Retina (tissue), 1 donor: Measurements from ENCODE around the gene DIPK1A.
A peak's percentile ranks its signal among the peaks of the same experiment; 100 is the strongest.

Experiments used
- DNase-seq: peaks from one replicate; pipeline ENCODE4 v3.0.0-alpha.2; 2016

Gene DIPK1A

DNA sequence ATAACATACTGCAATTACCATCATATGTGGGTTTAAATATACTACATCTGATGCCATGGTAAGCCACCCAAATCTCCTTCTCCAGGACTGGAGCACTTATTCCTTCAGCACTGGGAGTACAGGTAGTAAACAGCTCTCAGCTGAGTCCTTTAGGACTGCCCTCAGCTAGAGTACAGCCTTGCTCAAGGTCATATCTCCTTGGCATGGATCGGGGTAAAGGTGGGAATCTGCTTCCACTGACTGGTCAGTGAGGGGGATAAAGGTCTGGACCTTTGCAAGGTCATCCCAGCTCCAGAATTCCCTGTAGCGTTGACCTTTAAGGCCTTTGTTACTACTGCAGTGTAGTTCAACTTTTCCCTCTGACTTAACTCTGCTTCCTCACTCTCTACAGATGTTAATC lies 90.7 kb downstream of the DIPK1A start:
- DNase-seq, result no peak

DNA sequence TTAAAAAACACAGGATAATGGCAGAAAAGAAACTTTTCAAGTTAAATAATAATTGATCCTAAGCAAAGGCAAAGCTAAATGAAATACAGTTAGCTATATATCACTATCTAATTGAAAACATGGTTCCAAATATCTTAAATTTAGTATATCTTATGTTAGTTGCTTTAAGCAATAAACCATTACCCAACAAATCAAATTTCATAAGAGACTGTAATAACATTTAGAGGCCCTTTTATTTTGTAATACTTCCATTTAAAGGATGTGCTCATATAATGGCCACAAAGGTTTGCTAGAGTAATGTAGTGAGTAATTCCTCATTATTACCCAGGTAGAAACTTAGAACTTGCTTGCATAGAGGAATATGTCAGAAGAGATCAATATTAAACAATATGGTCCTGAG lies 97.1 kb downstream of the DIPK1A start:
- no peak for DNase-seq

DNA sequence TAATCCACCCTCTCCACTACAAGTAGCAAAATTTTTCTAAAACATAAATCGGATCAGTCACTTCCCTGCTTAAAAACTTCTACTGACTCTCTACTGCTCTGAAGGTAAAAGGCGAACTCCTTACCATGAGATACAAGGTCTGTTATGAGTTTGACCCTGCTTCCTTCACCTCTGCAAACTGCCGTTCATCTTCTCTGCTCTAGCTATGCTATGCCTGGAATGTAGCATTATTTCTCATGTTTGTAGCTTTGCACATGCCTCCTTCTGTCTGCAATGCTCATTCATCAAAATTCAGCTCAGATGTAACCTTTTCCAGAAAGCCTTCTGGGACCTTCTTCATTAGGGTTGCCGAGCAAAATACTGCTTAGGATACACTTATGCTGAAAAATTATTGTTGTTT lies 98.7 kb downstream of the DIPK1A start:
- DNase-seq, result no peak

DNA sequence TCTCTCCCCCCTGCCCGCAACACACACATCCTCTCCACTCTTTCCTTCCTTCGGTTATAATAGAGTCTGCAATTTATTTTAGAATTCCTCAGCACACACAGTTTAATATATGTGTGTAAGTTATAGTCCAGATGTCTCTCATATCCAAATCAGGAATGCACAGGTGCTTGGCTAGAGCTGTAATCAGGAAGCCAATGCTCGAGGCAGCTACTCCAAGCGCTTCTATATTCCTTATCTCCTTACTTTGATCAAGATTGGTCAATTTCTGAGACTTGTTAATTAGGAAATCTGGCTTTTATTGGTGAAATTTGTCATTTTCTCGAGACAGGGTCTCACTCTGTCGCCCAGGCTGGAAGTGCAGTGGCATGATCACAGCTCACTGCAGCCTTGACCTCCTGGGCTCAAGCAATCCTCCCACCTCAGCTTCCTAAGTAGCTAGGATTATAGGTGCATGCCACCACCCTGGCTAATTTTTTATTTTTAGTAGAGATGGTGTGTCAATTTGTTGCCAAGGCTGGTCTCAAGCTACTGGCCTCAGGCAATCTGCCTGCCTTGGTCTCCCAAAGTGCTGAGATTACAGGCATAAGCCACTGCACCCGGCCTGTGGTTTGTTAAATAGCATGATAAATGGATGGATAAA lies 101.7 kb downstream of the DIPK1A start:
- DNase-seq, result no peak

DNA sequence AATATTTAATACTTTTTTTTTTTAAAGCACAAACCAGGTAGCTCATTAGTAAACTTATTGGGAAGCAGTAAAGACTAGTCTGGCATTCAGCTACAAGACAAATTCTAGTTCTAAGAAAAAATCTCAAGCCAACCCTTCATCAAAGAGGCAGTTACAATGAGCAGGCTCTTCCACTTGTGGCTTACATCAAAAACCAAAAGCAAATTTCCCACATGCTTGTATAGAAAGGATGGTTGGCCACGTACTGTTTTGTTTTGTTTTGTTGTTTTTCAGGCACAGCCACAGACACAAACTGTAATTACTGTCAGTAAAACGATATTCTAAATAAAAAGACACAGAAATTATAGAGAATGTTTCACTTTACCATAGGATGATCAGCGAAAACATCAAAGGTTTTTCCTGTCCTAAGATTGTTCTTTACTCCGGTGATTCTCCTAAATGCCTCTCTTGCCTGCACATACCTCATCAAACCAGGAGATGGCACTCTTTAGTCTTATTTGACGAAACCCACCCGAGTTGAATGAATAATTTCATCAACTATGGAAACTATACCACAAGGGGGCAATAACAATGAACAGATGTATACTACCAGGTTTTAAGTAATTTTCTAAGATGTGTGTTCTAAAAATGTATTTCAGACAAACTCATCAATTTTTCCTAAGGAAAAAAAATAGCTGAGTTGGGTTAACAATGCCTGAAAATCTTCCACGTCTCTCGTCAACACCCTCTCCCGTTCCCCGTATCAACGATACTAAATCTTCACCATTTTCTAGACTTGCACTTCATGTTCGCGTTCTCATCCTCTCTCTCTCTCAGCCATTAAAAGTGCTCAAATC lies 102.5 kb downstream of the DIPK1A start:
- DNase-seq, result peak; percentile 73

DNA sequence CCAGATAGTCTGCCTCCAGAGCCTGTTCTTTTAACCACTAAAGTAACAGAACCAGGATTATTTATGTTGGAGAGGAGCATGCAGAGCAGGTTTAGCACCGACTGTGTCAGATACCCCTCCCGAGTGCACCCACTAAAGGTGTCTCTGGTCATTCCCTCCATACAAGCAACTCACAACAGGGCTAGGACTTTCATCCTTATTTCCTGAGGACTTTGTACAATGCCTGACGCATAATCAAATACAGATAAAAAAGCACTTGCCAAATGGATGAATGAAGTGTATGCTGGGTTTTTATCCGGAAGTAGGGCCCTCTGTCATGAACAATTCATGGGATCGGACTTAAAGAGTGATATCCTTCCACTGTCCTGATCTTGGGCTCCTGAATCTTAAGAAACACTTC lies 103.4 kb downstream of the DIPK1A start:
- DNase-seq, result no peak

DNA sequence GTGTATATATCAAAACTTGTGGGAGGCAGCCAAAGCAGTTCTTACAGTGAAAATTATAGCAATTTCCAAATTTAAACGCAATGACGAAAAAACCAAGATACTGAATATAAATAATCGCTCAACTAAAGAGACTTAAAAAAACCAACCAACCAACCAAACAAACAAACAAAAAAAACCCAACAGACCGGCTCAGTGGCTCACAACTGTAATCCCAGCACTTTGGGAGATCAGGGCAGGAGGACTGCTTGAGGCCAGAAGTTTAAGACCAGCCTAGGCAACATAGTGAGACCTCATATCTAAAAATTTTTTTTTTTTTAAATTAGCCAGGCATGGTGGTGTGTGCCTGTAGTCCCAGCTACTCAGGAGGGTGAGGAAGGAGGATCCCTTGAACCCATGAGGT lies 106.0 kb downstream of the DIPK1A start:
- no peak for DNase-seq

DNA sequence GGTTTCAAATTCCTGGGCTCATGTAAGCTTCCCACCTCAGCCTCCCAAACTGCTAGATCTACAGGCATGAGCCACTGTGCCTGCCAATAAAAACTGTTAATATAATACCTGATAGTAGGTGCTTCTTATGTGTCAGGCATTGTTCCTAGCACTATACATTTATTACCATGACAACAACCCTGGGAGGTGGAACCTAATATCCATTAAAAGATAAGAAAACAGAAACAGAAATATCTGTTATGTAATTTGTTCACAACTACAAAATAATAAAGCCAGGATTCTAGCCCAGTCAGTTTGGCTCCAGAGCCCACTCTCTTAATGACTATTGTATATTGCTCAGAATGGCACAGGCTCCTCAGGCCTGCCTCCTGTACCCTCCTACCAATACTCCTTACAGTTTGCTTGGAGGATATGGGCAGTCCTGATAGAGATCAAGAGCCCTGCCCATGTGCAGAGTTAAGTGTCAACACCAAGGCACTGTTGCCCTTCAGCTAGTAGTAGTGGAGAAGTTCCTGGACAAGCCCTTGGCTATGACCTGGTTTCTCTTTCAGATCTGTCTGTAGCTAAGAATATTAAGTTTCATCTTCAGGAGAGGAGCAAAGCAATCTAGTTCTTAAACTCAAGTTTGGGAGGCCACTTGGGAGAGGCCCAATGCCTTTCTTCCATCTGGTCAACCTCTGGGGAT lies 107.0 kb downstream of the DIPK1A start:
- DNase-seq, result no peak

DNA sequence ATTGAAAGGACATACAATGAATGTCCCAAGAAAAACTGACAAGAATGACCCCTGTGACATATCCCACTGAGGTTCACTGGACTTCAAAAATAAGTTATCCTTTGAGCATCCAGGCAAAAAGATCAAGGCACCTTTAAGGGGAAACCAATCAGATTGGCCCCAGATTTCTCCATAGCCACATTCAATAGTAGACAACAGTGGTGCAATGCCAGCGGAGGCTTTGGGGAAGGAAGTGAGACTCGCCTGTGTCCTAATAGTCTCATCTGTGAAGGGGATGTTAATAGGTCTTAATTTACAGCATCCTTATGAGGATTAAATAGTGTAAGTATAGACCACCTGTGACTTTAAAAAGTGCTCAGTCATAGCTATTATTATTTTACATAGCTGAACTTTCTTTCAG lies 108.0 kb downstream of the DIPK1A start:
- no peak for DNase-seq

DNA sequence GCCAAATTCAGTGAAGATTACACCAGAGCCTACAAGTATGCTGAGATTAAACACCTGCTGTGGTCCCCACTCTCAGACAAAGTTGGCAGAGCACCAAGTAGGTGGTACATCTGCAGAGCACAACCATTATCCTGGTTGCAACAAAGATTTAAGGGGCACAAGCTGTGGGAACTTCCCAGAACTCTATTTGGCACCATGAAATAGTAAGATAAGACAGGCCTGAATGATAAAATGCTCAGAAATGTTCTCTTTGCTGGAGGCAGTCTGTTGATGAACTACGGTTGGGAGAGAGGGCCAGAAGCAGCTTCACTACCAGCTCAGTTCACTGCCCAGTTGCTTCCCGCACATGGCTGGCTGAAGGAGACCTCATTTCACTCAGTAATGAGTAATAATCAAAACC lies 109.5 kb downstream of the DIPK1A start:
- DNase-seq, result no peak

DNA sequence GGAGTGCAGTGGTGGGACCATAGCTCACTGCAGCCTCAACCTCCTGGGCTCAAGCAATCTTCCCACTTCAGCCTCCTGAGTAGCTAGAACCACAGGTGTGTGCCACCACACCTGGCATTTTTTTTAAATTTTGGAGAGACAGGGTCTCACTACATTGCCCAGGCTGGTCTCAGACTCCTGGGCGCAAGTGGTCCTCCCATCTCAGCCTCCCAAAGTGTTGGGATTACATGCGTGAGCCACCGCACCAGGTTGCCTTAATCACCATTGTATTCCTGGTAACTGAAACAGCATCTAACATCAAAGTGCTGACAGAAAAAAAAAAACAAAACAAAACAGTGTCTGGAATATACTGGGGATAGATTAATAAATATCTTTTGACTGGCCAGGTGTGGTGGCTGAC lies 111.2 kb downstream of the DIPK1A start:
- no peak for DNase-seq

DNA sequence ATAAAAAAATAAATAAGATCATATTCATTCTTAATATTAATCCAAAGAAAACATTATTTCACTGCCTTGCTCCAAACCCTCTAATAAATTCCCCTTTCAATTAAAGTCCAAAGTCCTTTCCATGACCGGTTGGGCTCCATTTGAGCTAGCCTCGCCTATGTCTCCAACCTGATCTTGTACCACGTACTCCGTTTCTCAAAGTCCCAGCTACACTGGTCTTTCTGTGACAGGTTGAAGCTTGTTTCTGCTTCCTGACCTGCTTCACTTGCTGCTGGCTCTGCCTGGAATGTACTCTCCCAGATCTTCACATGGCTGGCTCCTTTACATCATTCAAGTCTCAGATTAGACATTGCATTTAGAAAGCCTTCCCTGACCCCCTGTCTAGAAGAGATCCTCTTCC lies 113.1 kb downstream of the DIPK1A start:
- no peak for DNase-seq

DNA sequence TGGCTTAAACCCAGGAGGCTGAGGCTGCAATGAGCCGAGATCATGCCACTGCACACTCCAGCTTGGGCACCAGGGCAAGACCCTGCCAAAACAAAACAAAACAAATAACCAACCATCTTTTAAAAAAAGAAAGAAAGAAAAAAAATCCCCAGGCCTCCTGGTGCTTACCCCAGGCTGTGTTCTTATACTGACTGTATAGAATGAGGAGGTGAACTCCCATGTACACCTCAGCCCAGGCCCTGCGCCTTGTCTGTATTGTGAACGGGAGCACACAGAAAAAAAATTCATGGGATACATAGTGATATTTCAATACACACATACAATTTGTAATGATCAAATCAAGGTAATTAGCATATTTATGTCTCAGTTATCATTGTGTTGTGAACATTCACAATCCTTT lies 115.4 kb downstream of the DIPK1A start:
- DNase-seq, result no peak

DNA sequence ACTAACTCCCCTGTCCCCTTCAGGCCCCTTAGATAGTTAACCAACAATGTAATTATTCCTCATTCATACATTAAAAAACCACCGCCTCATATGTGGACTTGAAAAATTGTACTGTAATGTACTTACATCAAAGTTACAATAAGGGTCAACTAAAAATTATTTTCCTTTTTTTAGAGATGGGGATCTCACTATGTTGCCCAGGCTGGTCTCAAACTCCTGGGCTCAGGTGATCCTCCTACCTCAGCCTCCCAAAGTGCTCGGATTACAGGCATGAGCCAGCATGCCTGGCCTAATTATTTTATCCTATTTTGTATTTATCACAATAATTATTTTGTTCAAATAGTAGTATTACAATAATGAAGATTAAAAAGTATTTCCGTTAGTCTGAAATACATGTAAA lies 116.8 kb downstream of the DIPK1A start:
- no peak for DNase-seq

DNA sequence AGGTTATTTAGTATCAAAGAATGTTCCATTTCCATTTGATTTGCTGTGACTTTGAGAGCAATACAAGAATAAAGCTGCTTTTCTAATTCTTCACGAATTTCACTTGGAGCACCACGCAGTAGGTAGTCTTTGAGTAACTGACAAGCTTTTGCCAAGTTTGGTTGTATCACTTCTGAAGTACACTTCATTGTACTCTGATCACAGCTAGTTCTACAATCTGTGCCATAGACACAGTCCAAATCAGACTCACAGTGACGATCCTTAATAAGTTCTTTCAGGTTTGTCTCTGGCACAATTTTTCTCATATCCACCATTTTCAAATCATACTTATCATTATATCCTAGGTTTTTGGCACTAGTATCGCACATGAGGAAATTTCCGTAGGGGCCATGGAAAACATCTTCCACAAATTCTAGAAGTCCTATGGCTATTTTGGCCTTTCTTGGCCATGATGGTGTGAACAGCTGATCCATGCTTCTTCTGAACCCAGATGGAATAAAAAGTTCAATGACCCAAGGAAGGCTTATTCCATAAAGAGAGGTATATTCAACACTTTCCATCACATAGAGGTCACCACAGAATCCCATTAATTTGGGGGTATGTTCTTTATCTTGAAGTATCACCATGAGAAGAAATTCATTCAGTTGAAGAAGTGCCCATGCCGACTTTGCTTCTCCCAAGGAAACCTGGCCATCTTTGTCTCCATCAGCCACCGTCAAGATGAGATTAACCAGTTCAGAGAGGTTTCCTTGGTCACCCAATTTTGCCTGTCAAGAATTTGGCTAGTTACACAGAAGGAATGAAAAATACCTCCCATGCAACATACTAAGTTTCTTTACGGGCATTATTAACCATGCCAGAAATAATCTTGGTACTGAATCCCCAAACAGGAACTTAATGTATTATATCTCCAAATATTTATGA lies 117.6 kb downstream of the DIPK1A start:
- no peak for DNase-seq

DNA sequence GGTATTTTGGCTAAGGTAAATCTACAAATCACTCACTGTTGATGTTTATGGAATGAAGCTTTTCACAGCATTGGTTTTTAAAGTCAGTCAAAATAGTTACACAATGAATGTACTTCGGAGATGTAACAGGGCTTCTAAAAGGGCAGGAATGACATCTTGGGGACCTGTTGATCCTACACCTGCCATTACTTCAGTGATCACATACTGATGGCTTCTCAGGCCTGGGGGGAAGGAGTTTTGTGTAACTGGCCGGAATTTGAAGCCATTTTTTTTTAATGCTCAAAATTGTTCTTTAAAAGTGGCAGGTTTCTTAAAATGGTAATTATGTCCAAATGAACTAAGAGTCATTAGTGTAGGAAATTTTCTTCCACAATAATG lies 118.2 kb downstream of the DIPK1A start:
- no peak for DNase-seq

DNA sequence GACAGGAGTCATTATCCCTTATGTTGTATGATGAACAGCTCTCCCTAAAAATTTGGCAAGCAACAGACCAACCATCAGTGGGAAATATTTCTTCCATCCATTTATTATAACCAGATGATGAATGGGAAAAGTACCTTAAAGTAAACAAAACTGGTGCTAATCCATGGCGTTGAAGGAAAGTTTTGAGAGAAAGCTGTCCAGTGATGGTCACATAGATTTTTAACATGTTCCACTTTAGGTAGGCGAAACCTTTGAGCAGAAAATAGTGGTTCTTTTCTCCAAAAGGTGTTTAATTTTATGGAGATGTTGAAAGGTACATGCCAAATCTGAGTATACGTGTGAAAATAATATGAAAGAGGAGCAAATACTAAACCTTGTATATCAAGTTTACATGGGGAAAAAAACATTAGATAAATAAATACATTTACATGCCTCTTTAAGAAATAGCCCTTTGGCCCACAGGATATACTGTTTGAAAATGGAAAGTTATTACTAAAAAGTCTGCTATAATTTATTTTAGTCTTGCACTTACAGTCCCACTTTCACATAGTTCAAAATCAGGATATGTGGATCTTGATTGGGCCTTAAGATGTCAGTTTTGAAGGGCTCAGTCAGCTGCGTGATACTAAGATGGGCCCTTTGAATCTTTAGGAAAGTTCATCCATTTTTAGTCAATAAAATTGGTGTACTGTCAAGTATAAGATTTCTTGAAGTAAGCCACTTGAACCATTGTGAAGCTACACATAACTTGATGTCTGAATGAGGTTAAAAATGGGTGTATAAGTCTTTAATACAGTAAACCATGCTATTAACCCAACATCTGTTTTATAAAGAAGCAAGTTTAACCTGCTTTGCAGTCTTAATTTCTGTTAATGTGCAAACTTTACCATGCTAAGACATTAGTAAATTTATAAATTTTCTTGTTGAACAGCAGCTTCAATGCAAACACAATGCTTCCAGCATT lies 118.9 kb downstream of the DIPK1A start:
- DNase-seq, result no peak

DNA sequence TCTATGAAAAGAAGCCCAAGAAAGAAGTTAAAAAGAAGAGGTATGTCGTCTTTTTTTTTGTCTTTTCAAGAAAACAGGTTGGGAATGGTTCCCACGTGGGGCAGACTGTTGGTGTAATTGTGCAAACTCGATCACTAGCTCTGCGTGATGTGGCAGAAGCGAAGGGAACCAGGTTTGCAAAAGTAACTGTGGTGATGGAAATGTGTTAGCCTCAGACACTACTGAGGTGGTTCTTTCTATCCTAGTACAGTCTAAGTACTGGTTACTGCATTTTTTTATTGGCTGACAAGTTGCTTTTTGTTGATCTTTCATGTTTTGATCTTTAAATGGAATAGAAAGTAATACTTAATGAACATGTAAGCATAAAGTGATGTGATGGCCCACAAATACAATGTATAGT lies 120.7 kb downstream of the DIPK1A start:
- DNase-seq, result no peak

DNA sequence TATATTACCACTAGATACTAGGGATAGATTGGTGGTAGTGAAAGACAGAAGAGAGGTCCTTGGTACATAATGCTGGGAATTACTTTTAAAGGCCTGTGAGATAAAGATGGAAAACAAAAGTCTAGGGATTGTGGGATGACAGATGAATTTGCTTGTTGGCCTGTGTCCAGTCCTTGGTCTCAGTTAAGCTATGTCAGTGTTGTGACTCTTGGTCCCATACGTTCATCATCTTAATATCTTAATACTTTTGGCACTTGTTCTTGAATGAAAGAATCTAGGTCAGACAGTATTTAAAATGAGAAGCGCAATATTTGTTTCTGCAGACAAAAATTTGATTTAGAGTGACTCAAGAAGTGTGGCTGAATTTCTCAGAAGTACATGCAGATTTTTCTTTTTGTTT lies 121.8 kb downstream of the DIPK1A start:
- no peak for DNase-seq

DNA sequence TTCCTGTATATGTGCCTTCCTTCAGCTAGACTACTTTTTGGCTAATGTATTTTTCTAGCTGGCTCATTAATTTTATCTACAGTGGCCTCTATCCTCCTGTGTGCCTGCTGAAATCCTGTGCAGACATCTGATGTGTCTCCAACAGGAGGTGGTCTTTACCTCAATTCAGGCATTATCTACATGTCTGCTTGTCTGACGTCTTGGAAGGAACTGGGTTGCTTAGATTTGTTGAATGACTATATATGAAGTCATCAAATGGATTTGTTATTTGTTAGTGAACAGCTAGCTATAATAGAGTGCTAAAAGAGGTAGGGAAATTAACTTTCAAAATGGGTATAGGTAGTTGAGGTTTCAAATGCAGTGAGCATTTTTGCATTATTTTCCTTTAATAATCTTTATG lies 122.7 kb downstream of the DIPK1A start:
- DNase-seq, result no peak

DNA sequence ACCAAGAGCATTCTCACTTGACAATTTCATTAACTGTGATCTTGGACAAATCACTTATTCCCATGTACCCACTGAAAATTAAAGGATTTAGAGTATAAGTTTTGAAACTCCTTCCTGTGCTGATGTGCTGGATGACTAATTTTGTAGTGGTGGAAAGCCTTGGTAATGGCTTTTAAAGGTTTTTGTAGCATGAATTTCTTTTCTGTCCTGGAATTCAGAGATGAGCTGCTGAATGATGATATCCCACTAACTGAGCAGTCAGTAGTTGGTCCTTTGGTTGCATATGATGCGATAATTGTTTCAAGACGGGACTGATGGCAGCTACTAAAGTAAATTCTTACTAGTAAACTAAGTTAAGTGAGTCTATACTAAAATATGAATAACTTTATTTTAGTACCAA lies 124.2 kb downstream of the DIPK1A start:
- DNase-seq, result no peak

DNA sequence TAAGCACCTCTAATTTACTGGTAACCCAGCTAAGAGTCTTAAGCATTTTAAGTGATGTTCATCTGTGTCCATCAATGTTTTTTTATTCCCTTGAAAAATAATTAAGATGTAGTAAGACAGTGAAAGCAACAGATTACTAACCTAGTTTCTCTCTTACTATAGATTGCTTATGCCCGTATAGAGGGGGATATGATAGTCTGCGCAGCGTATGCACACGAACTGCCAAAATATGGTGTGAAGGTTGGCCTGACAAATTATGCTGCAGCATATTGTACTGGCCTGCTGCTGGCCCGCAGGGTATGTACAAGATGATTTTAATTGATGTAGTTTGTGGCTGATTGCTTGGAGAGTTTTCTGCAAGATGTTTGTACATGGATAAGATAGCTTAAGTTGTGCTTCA lies 126.6 kb downstream of the DIPK1A start:
- DNase-seq, result no peak
